Tibial artery (tissue), 4 donors: ENCODE results near the gene SSBP2.

Experiments used
- DNase-seq, 2 donors: peaks; one replicate each; pipeline ENCODE4 v3.0.0-alpha.2; 2019
- H3K27ac ChIP-seq, 2 donors: fragments of 200-600 bp; sonication (generic) in 1 of 2; 1 replicate in 1 of 2; 2 replicates in 1 of 2; pipeline ENCODE4 v1.5.1; 2018 to 2019; ENCODE audit warnings: mild to moderate bottlenecking in 1 of 2
- H3K27me3 ChIP-seq, 2 donors: fragments of 200-600 bp; sonication (generic) in 1 of 2; one replicate each; pipeline versions ENCODE4 v1.5.1 to v1.6.0; 2016 to 2019
- H3K36me3 ChIP-seq, 3 donors: fragments of 200-600 bp; sonication (generic) in 2 of 3; one replicate each; pipeline ENCODE4 v1.5.1; 2016 to 2019; ENCODE audit warnings: mild to moderate bottlenecking in 2 of 3
- H3K4me1 ChIP-seq, 4 donors: fragments of 200-600 bp; sonication (generic) in 2 of 4; 1 replicate in 3 of 4; 2 replicates in 1 of 4; pipeline ENCODE4 v1.5.1; 2016 to 2019
- H3K4me3 ChIP-seq, 2 donors: fragments of 200-600 bp; sonication (generic) in 1 of 2; 1 replicate in 1 of 2; 2 replicates in 1 of 2; pipeline ENCODE4 v1.5.1; 2018 to 2019; ENCODE audit warnings: mild to moderate bottlenecking in 2 of 2
- H3K9me3 ChIP-seq, 3 donors: fragments of 200-600 bp; sonication (generic) in 1 of 3; one replicate each; pipeline ENCODE4 v1.5.1; 2016 to 2019
- intact Hi-C: fragments of 100-400 bp; cut with DNase I; formaldehyde crosslinking; loops from one replicate; pipeline ENCODE4 v1.15.0; 2023; ENCODE audit warnings: low total_unique reads
- TF ChIP-seq, protein P1 (sequence below), 2 experiments: fragments of 200-600 bp in 1 of 2; fragments of 450-650 bp in 1 of 2; IDR thresholded peaks; one replicate each; pipeline ENCODE4 v1.5.1; 2017 to 2019; ENCODE audit warnings: antibody characterized with exemption in 2 of 2, mild to moderate bottlenecking in 1 of 2, moderate library complexity in 1 of 2

SSBP2 gene

DNA sequence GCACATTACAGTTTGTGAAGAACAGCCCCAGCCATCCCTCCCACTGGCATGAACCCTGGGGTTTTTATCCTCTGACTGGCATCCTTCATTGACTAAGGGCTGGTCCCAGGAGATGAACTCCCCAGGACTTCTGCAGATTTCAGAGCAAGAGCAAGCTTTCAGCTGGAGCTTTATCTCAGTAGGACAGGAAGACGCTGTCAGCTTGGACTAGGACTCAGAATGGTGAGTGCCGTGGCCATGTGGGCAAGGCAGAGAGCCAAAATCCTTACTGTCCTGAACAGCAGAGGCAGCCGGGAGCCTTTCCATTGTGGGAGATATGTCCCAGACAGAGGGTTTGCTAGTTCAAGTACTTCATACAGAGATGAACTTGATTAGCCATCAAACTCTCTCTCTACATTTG is 353.7 kb downstream of the SSBP2 start:
- Histone ChIP-seq H3K9me3 (no peaks in the 10 kb centered on the region), H3K36me3 (no peaks in the 10 kb centered on the region), H3K27me3 (no peaks in the 10 kb centered on the region), H3K27ac (no peak overlapping the region), H3K4me3 (no peak overlapping the region), H3K4me1 (peaks cover 0 to 19% (median 14%) of the 10 kb centered on the region in 4 donors)
- TF ChIP-seq, protein P1, sequence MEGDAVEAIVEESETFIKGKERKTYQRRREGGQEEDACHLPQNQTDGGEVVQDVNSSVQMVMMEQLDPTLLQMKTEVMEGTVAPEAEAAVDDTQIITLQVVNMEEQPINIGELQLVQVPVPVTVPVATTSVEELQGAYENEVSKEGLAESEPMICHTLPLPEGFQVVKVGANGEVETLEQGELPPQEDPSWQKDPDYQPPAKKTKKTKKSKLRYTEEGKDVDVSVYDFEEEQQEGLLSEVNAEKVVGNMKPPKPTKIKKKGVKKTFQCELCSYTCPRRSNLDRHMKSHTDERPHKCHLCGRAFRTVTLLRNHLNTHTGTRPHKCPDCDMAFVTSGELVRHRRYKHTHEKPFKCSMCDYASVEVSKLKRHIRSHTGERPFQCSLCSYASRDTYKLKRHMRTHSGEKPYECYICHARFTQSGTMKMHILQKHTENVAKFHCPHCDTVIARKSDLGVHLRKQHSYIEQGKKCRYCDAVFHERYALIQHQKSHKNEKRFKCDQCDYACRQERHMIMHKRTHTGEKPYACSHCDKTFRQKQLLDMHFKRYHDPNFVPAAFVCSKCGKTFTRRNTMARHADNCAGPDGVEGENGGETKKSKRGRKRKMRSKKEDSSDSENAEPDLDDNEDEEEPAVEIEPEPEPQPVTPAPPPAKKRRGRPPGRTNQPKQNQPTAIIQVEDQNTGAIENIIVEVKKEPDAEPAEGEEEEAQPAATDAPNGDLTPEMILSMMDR (IDR thresholded peaks at IDR 0.05), result no peak
- intact Hi-C loops, result no loop called here
- no peak for DNase-seq

DNA sequence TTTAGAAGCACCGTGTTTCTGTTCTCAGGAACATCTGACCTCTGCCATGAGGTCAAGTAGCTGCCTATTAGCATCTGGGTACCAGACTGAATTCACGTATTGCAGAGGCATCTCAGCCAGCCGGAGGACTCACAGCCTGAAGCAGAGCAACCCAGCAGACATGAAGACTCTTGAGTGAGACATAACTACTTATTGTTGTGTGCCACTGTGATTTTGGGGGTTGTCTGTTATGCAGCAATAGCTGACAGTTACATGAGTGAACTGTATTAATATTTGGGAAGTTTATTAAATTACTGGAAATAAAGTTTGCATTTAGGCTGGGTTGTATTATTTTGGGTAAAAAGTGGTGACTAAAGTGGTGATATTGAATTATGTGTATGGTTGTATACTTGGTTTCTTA is 355.6 kb downstream of the SSBP2 start:
- H3K4me3 ChIP-seq, result no peak overlapping the region
- peaks cover 0 to 19% (median 14%) of the 10 kb centered on the region in 4 donors for H3K4me1 ChIP-seq
- peaks cover 0 to 2% of the 10 kb centered on the region in 2 donors for H3K27me3 ChIP-seq
- H3K9me3 ChIP-seq, result no peaks in the 10 kb centered on the region
- intact Hi-C loops, result no loop called here
- TF ChIP-seq, protein P1 (IDR thresholded peaks at IDR 0.05), result no peak
- no peak overlapping the region for H3K27ac ChIP-seq
- H3K36me3 ChIP-seq, result no peaks in the 10 kb centered on the region
- no peak for DNase-seq

DNA sequence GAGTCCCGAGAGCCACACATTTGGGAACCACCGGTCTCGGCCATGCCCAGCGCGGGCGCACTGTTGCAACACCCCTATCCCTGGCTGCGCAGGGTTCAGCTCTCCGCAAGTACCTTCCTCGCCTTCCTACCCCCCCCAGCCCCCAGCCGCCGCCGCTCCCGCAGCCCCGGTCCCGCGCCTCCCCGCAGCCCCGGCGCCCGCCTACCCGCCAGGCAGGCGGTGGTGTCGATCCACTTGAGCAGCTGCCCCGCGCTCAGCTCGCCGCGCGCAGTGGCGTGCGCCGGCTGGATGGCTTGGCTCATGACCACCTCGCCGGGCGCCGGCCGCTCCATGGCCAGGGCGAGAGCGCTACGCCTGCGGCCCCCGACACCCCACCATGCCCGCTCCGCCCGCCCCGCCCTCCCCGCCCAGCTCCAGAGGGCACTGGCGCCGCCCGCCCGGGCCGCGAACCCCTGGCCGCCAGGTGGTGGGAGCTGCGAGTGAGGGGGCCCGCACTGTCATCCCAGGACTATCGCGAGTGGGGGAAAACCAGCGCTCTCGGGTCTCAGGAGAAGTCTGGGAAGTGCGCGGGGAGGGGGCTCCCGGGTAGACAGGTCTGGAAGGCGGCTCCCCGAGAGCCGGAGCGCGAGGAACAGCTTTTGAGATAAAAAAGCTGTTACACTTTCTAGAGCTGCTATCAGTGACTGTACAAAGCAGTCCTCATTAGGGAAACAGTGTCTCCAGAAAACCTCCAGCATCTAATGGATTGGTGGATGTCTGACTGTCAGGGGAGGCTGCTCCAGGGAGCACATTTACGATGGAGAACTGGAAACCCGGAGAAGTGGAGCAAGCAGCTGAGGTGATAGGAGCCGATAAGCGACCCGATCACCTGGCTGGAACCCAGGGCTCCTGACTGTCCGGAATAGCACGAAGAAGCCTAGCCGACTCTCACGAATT is 356.8 kb downstream of the SSBP2 start, which contains the start of gene ACOT12:
ACOT12 (minus strand) TSS at position 352 of the 936 bp plus-strand sequence; CDS start at position 332, 20 bp downstream.
- peaks cover 0 to 19% (median 14%) of the 10 kb centered on the region in 4 donors for H3K4me1 ChIP-seq
- no peaks in the 10 kb centered on the region for H3K36me3 ChIP-seq
- TF ChIP-seq, protein P1 (IDR thresholded peaks at IDR 0.05), result no peak
- H3K4me3 ChIP-seq, result peak within 1 kb of the TSS; percentile 42 to 53
- H3K9me3 ChIP-seq, result no peaks in the 10 kb centered on the region
- intact Hi-C loops, result no loop called here
- no peak within 1 kb of the TSS for H3K27ac ChIP-seq
- no peak for DNase-seq
- peaks cover 0 to 10% of the 10 kb centered on the region in 2 donors for H3K27me3 ChIP-seq

DNA sequence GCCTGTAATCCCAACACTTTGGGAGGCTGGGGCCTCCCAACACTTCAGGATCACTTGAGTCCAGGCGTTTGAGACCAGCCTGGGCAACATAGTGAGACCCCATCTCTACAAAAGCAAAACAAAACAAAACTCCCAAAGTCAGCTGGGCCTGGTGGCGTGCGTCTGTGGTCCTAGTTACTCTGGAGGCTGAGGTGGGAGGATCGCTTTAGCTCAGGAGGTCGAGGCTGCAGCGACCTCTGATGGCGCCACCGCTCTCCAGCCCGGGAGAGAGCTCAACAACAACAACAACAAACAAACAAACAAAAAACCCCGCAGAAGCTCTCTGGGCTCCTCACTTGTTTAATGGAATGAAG is 357.5 kb downstream of the SSBP2 start:
- H3K4me1 ChIP-seq, result peaks cover 0 to 19% (median 14%) of the 10 kb centered on the region in 4 donors
- H3K27ac ChIP-seq, result no peak overlapping the region
- no peaks in the 10 kb centered on the region for H3K36me3 ChIP-seq
- DNase-seq, result no peak
- peak overlapping the region; percentile 42 to 53 for H3K4me3 ChIP-seq
- peaks cover 0 to 12% of the 10 kb centered on the region in 2 donors for H3K27me3 ChIP-seq
- TF ChIP-seq, protein P1 (IDR thresholded peaks at IDR 0.05), result no peak
- H3K9me3 ChIP-seq, result no peaks in the 10 kb centered on the region
- intact Hi-C loops, result no loop called here

DNA sequence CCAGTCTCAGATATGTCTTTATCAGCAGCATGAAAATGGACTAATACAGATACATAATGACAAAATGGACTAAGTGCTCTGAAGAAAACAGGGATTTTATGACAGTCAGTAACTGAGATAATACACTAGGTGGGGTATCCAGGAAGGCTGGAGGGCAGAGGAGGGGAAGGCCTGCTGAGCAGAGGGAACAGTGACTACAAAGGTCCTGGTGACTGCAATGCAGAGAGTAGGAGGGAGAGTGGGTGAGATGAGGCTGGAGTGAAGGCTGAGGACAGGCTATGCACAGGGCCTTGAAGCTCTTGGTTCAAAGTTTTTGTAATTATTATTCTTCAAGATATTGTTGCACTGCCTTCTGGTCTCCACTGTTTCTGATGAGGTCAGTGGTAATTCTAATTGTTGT is 361.9 kb downstream of the SSBP2 start:
- TF ChIP-seq, protein P1 (IDR thresholded peaks at IDR 0.05), result no peak
- Histone ChIP-seq H3K9me3 (no peaks in the 10 kb centered on the region), H3K27me3 (peaks cover 0 to 16% of the 10 kb centered on the region in 2 donors), H3K27ac (no peak overlapping the region), H3K4me1 (peaks cover 0 to 10% (median 9%) of the 10 kb centered on the region in 4 donors), H3K36me3 (no peaks in the 10 kb centered on the region), H3K4me3 (no peak overlapping the region)
- no peak for DNase-seq
- intact Hi-C loops, result no loop called here
